Trophoblast cell (in vitro differentiated cells and primary cell): ENCODE measurements around the gene EEFSEC.
A peak's percentile ranks its signal among the peaks of the same experiment; 100 is the strongest.

Source experiments
- DNase-seq, 2 donors: peaks; one replicate each; pipeline ENCODE4 v3.0.0-alpha.2; 2016
- H2AFZ ChIP-seq: 2 replicates; pipeline ENCODE4 v1.6.1; 2013; ENCODE audit warnings: low read length, moderate library complexity, mild to moderate bottlenecking; ENCODE audit not compliant: insufficient read depth, poor library complexity
- H2AK5ac ChIP-seq: 2 replicates; pipeline ENCODE4 v1.6.1; 2013; ENCODE audit warnings: mild to moderate bottlenecking, low read length
- H2BK120ac ChIP-seq: 2 replicates; pipeline ENCODE4 v1.6.1; 2013; ENCODE audit warnings: low read length, mild to moderate bottlenecking, moderate library complexity; ENCODE audit not compliant: insufficient read depth, poor library complexity
- H2BK12ac ChIP-seq: 2 replicates; pipeline ENCODE4 v1.6.1; 2013; ENCODE audit warnings: mild to moderate bottlenecking, low read length, moderate library complexity
- H2BK5ac ChIP-seq: 2 replicates; pipeline ENCODE4 v1.6.1; 2013; ENCODE audit warnings: low read length, low read depth, moderate library complexity, mild to moderate bottlenecking; ENCODE audit not compliant: poor library complexity
- H3K14ac ChIP-seq: 2 replicates; pipeline ENCODE4 v1.6.1; 2013; ENCODE audit warnings: mild to moderate bottlenecking, low read length
- H3K18ac ChIP-seq: 2 replicates; pipeline ENCODE4 v1.6.1; 2013; ENCODE audit warnings: mild to moderate bottlenecking, low read length
- H3K23ac ChIP-seq: 2 replicates; pipeline ENCODE4 v1.6.1; 2013; ENCODE audit warnings: low read length
- H3K27ac ChIP-seq: 2 replicates; pipeline ENCODE4 v1.5.1; 2013; ENCODE audit warnings: low read depth, mild to moderate bottlenecking, inconsistent platforms, low read length, moderate library complexity
- H3K27me3 ChIP-seq: 2 replicates; pipeline ENCODE4 v1.6.1; 2013; ENCODE audit warnings: inconsistent platforms, mild to moderate bottlenecking, low read length, moderate library complexity; ENCODE audit not compliant: insufficient read depth
- H3K36me3 ChIP-seq, 2 experiments: 1 replicate in 1 of 2; 2 replicates in 1 of 2; pipeline ENCODE4 v1.6.1; 2013; ENCODE audit warnings: low read length in 2 of 2, mild to moderate bottlenecking in 2 of 2, moderate library complexity in 1 of 2; ENCODE audit not compliant: insufficient read depth in 2 of 2, control insufficient read depth in 1 of 2
- H3K4ac ChIP-seq: 2 replicates; pipeline ENCODE4 v1.6.1; 2013; ENCODE audit warnings: low read depth, mild to moderate bottlenecking, low read length, moderate library complexity
- H3K4me1 ChIP-seq, 2 experiments: 1 replicate in 1 of 2; 2 replicates in 1 of 2; pipeline ENCODE4 v1.6.1; 2013; ENCODE audit warnings: low read length in 2 of 2, mild to moderate bottlenecking in 2 of 2, moderate library complexity in 1 of 2; ENCODE audit not compliant: insufficient read depth in 2 of 2, control insufficient read depth in 1 of 2
- H3K4me2 ChIP-seq: 2 replicates; pipeline ENCODE4 v1.6.1; 2013; ENCODE audit warnings: inconsistent platforms, mild to moderate bottlenecking, low read length, moderate library complexity
- H3K4me3 ChIP-seq: 2 replicates; pipeline ENCODE4 v1.5.1; 2013; ENCODE audit warnings: mild to moderate bottlenecking, low read depth, low read length, inconsistent platforms
- H3K79me1 ChIP-seq: one replicate; pipeline ENCODE4 v1.6.1; 2013; ENCODE audit warnings: low read length
- H3K79me2 ChIP-seq: 2 replicates; pipeline ENCODE4 v1.6.1; 2013; ENCODE audit warnings: low read length, mild to moderate bottlenecking; ENCODE audit not compliant: control insufficient read depth, insufficient read depth, poor library complexity
- H3K9ac ChIP-seq: 2 replicates; pipeline ENCODE4 v1.6.1; 2013; ENCODE audit warnings: mild to moderate bottlenecking, low read length
- H3K9me3 ChIP-seq: 2 replicates; pipeline ENCODE4 v1.6.1; 2013; ENCODE audit warnings: low read depth, mild to moderate bottlenecking, control low read depth, inconsistent platforms, low read length; ENCODE audit not compliant: insufficient read depth
- H4K12ac ChIP-seq: 2 replicates; pipeline ENCODE4 v1.6.1; 2013; ENCODE audit warnings: low read depth, mild to moderate bottlenecking, low read length, moderate library complexity
- H4K8ac ChIP-seq: 2 replicates; pipeline ENCODE4 v1.6.1; 2013; ENCODE audit warnings: low read depth, mild to moderate bottlenecking, low read length, moderate library complexity
- H4K91ac ChIP-seq: one replicate; pipeline ENCODE4 v1.6.1; 2013; ENCODE audit warnings: low read depth, mild to moderate bottlenecking, low read length, moderate library complexity
- WGBS: extraction: QIAGEN DNeasy Blood & Tissue Kit; methylation state at CpG from one replicate; pipeline ENCODE4 v1.1.7; 2013; ENCODE audit warnings: missing lambda C conversion rate; ENCODE audit not compliant: insufficient read length, insufficient coverage; ENCODE audit errors: extremely low coverage; 5-methylcytosine and 5-hydroxymethylcytosine counted together

Gene EEFSEC

GRCh38 chr3:128452120-128452519 lies 298.8 kb downstream of the EEFSEC start:
- peaks cover 12 to 16% of the 10 kb centered on the region in 2 experiments for H3K4me1 ChIP-seq
- no peak overlapping the region for H3K4me2 ChIP-seq
- no peak overlapping the region for H3K18ac ChIP-seq
- no peak overlapping the region for H4K12ac ChIP-seq
- no peak overlapping the region for H2BK120ac ChIP-seq
- H2BK5ac ChIP-seq, result no peak overlapping the region
- H3K79me1 ChIP-seq, result peaks cover 9% of the 10 kb centered on the region
- no peak overlapping the region for H3K4me3 ChIP-seq
- H4K91ac ChIP-seq, result no peak overlapping the region
- peaks cover 3% of the 10 kb centered on the region for H3K79me2 ChIP-seq
- H2AFZ ChIP-seq, result no peak overlapping the region
- WGBS, result no CpG with 5 or more reads among the region's 9 CpGs
- no peaks in the 10 kb centered on the region for H3K27me3 ChIP-seq
- H4K8ac ChIP-seq, result no peak overlapping the region
- H3K9me3 ChIP-seq, result peaks cover 4% of the 10 kb centered on the region
- no peak overlapping the region for H3K23ac ChIP-seq
- H3K9ac ChIP-seq, result no peak overlapping the region
- H3K4ac ChIP-seq, result no peak overlapping the region
- no peak overlapping the region for H3K14ac ChIP-seq
- no peaks in the 10 kb centered on the region for H3K36me3 ChIP-seq
- DNase-seq, result no peak
- no peak overlapping the region for H2AK5ac ChIP-seq
- H3K27ac ChIP-seq, result no peak overlapping the region
- peak overlapping the region; percentile 32 for H2BK12ac ChIP-seq

- no peak overlapping the region for H3K14ac ChIP-seq
- H4K8ac ChIP-seq, result peak overlapping the region; percentile 47
- peaks cover 9% of the 10 kb centered on the region for H3K79me1 ChIP-seq
- no peak overlapping the region for H3K18ac ChIP-seq
- H3K4ac ChIP-seq, result no peak overlapping the region
- H4K91ac ChIP-seq, result peak overlapping the region; percentile 75
- no CpG with 5 or more reads among the region's 21 CpGs for WGBS
- H3K4me3 ChIP-seq, result no peak overlapping the region
- peaks cover 12 to 16% of the 10 kb centered on the region in 2 experiments for H3K4me1 ChIP-seq
- peak overlapping the region; percentile 47 for H2AK5ac ChIP-seq
- H2BK12ac ChIP-seq, result peak overlapping the region; percentile 83
- no peak for DNase-seq
- peaks cover 4% of the 10 kb centered on the region for H3K9me3 ChIP-seq
- peaks cover 3% of the 10 kb centered on the region for H3K79me2 ChIP-seq
- peak overlapping the region; percentile 55 for H2BK5ac ChIP-seq
- H3K4me2 ChIP-seq, result no peak overlapping the region
- H3K23ac ChIP-seq, result no peak overlapping the region
- H4K12ac ChIP-seq, result no peak overlapping the region
- H2BK120ac ChIP-seq, result peak overlapping the region; percentile 90
- no peaks in the 10 kb centered on the region for H3K27me3 ChIP-seq
- H3K27ac ChIP-seq, result no peak overlapping the region
- H3K9ac ChIP-seq, result no peak overlapping the region
- H3K36me3 ChIP-seq, result no peaks in the 10 kb centered on the region
- H2AFZ ChIP-seq, result no peak overlapping the region
Observed at GRCh38 chr3:128452678-128453275, 299.5 kb downstream of the EEFSEC start.

- peaks cover 9% of the 10 kb centered on the region for H3K79me1 ChIP-seq
Observed at GRCh38 chr3:128453501-128454309, 300.4 kb downstream of the EEFSEC start.

GRCh38 chr3:128454310-128454618 lies 301.0 kb downstream of the EEFSEC start:
- DNase-seq, result no peak

More at GRCh38 chr3:128453501-128454309, 300.4 kb downstream of the EEFSEC start:
- H4K12ac ChIP-seq, result no peak overlapping the region
- peak overlapping the region; percentile 84 for H4K91ac ChIP-seq
- H3K36me3 ChIP-seq, result no peaks in the 10 kb centered on the region
- peak; percentile 24 to 60 for DNase-seq
- peak overlapping the region; percentile 55 for H2BK5ac ChIP-seq
- peaks cover 3% of the 10 kb centered on the region for H3K79me2 ChIP-seq
- peaks cover 12 to 14% of the 10 kb centered on the region in 2 experiments for H3K4me1 ChIP-seq
- peak overlapping the region; percentile 44 for H3K18ac ChIP-seq
- no peak overlapping the region for H3K23ac ChIP-seq
- H3K9ac ChIP-seq, result no peak overlapping the region
- H3K27ac ChIP-seq, result peak overlapping the region; percentile 37
- H2BK12ac ChIP-seq, result peak overlapping the region; percentile 83
- H3K27me3 ChIP-seq, result no peaks in the 10 kb centered on the region
- no peak overlapping the region for H2AFZ ChIP-seq
- peaks cover 4% of the 10 kb centered on the region for H3K9me3 ChIP-seq
- no CpG with 5 or more reads among the region's 21 CpGs for WGBS
- no peak overlapping the region for H3K4ac ChIP-seq
- H3K14ac ChIP-seq, result peak overlapping the region; percentile 74
- peak overlapping the region; percentile 90 for H2BK120ac ChIP-seq
- no peak overlapping the region for H3K4me2 ChIP-seq
- H3K4me3 ChIP-seq, result no peak overlapping the region
- peak overlapping the region; percentile 52 for H4K8ac ChIP-seq
- peak overlapping the region; percentile 80 for H2AK5ac ChIP-seq

More at GRCh38 chr3:128454310-128454618, 301.0 kb downstream of the EEFSEC start:
- no peak overlapping the region for H3K23ac ChIP-seq
- peaks cover 4% of the 10 kb centered on the region for H3K9me3 ChIP-seq
- no peak overlapping the region for H3K4me2 ChIP-seq
- peak overlapping the region; percentile 52 for H4K8ac ChIP-seq
- peaks cover 12 to 14% of the 10 kb centered on the region in 2 experiments for H3K4me1 ChIP-seq
- H3K79me1 ChIP-seq, result peaks cover 9% of the 10 kb centered on the region
- peak overlapping the region; percentile 51 for H2BK12ac ChIP-seq
- H3K18ac ChIP-seq, result peak overlapping the region; percentile 81
- peak overlapping the region; percentile 84 for H4K91ac ChIP-seq
- WGBS, result no CpG with 5 or more reads among the region's 2 CpGs
- H3K79me2 ChIP-seq, result peaks cover 3% of the 10 kb centered on the region
- H2BK120ac ChIP-seq, result peak overlapping the region; percentile 80
- H3K27ac ChIP-seq, result peak overlapping the region; percentile 37
- peak overlapping the region; percentile 0 for H2BK5ac ChIP-seq
- peak overlapping the region; percentile 80 for H2AK5ac ChIP-seq
- H3K9ac ChIP-seq, result no peak overlapping the region
- no peak overlapping the region for H2AFZ ChIP-seq
- peak overlapping the region; percentile 8 for H4K12ac ChIP-seq
- no peaks in the 10 kb centered on the region for H3K27me3 ChIP-seq
- H3K4me3 ChIP-seq, result no peak overlapping the region
- no peaks in the 10 kb centered on the region for H3K36me3 ChIP-seq
- peak overlapping the region; percentile 74 for H3K14ac ChIP-seq
- peak overlapping the region; percentile 31 for H3K4ac ChIP-seq
